ENCODE results near the gene MAP7D3. TPM values are rescaled to one million over a fixed set of nuclear protein-coding genes. Genes with fewer than 3 reads are reported as not detected.

MAP7D3 gene
- polyA plus RNA-seq, 3 donors from 2014 or later: 0.12 to 4.2 (median 2.7) TPM

DNA sequence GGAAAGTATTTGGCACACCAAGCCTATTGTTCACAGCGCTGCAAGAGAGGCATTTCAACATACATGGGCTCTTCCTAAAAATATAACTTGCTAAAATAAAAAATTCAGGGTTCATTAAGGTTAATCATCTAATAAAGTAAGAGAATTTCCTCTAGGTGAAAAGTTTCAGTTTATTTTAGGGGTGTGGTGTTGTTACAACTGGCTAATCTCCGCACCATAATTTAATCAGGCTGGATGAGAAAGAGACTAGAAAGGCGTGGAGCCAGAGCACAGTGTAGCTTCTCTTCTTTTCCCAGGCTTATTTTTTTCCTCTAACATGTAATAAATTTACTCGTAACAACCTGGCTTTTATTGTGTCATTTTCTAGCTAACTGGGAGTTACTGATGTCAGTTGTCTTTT lies 56.0 kb downstream of the MAP7D3 start:
- no peak overlapping the region for H3K27ac Mint-ChIP-seq
- peaks cover 0 to 11% (median 9%) of the 10 kb centered on the region in 3 donors for H3K27me3 Mint-ChIP-seq (ENCODE audit: low read depth in 3 of 3)
- no peaks in the 10 kb centered on the region for H3K36me3 Mint-ChIP-seq

GRCh38 chrX:136194536-136194935 lies 56.7 kb downstream of the MAP7D3 start:
- no peaks in the 10 kb centered on the region for H3K36me3 Mint-ChIP-seq
- peaks cover 0 to 11% (median 10%) of the 10 kb centered on the region in 3 donors for H3K27me3 Mint-ChIP-seq (ENCODE audit: low read depth in 3 of 3)
- peaks cover 22 to 26% of the 10 kb centered on the region in 2 donors for H3K4me1 Mint-ChIP-seq
- DNase-seq: no peak
- H3K9me3 Mint-ChIP-seq: no peaks in the 10 kb centered on the region
- no peak overlapping the region for H3K27ac Mint-ChIP-seq
- no peak overlapping the region for H3K4me3 Mint-ChIP-seq

More for the DNA sequence above, 56.0 kb downstream of the MAP7D3 start:
- DNase-seq: no peak
- Mint-ChIP-seq H3K4me1 (peaks cover 22 to 26% of the 10 kb centered on the region in 2 donors), H3K9me3 (no peaks in the 10 kb centered on the region), H3K4me3 (no peak overlapping the region)

- H3K4me1 Mint-ChIP-seq: peaks cover 22 to 26% of the 10 kb centered on the region in 2 donors
- peak overlapping the region in 1 of 6 donors; percentile 24 for H3K27ac Mint-ChIP-seq
- H3K4me3 Mint-ChIP-seq: peak overlapping the region; percentile 38 to 71 (median 49)
- H3K36me3 Mint-ChIP-seq: no peaks in the 10 kb centered on the region
- no peaks in the 10 kb centered on the region for H3K9me3 Mint-ChIP-seq
- no peak for DNase-seq
- H3K27me3 Mint-ChIP-seq (ENCODE audit: low read depth in 3 of 3): peaks cover 0 to 11% (median 8%) of the 10 kb centered on the region in 3 donors
These were observed 57.4 kb downstream of the MAP7D3 start for GRCh38 chrX:136193771-136194170.

GRCh38 chrX:136192839-136193414 lies 58.3 kb downstream of the MAP7D3 start:
- peak overlapping the region in 1 of 6 donors; percentile 5 for H3K27ac Mint-ChIP-seq
- H3K4me1 Mint-ChIP-seq: peaks cover 22 to 26% of the 10 kb centered on the region in 2 donors
- H3K36me3 Mint-ChIP-seq: no peaks in the 10 kb centered on the region
- H3K9me3 Mint-ChIP-seq: no peaks in the 10 kb centered on the region
- peak overlapping the region; percentile 5 to 71 (median 49) for H3K4me3 Mint-ChIP-seq
- DNase-seq: no peak
- H3K27me3 Mint-ChIP-seq (ENCODE audit: low read depth in 3 of 3): peaks cover 0 to 11% (median 5%) of the 10 kb centered on the region in 3 donors

- H3K36me3 Mint-ChIP-seq: no peaks in the 10 kb centered on the region
- H3K4me3 Mint-ChIP-seq: peak overlapping the region in 4 of 5 donors; percentile 0 to 40 (median 19)
- H3K9me3 Mint-ChIP-seq: no peaks in the 10 kb centered on the region
- DNase-seq: no peak
- peaks cover 22 to 26% of the 10 kb centered on the region in 2 donors for H3K4me1 Mint-ChIP-seq
- peaks cover 0 to 11% (median 9%) of the 10 kb centered on the region in 3 donors for H3K27me3 Mint-ChIP-seq (ENCODE audit: low read depth in 3 of 3)
- H3K27ac Mint-ChIP-seq: peak overlapping the region in 2 of 6 donors; percentile 5
These were observed 59.1 kb downstream of the MAP7D3 start for GRCh38 chrX:136192135-136192534.

DNA sequence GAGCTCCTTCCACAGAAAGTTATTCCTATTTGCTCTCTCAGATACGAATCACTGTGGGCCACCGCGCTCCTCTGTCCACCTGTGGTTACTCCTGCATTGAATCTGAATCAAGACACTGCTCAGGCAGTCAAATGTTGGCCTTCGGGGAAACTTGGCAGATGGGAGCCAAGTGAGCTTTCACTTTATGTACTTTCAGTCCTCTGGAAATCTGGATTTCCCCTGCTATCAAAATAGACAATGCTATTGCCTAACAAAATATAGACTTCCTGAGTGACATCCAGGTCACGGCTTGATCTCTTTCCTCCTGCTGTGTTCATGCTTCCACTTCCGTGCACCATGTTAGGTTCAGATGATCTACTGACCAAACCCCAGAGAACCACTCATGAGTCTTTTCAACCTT lies 60.0 kb downstream of the MAP7D3 start:
- Mint-ChIP-seq H3K36me3 (no peaks in the 10 kb centered on the region), H3K27ac (peak overlapping the region in 1 of 6 donors; percentile 30), H3K27me3 (ENCODE audit: low read depth in 3 of 3) (peaks cover 0 to 10% (median 9%) of the 10 kb centered on the region in 3 donors), H3K9me3 (no peaks in the 10 kb centered on the region), H3K4me3 (no peak overlapping the region), H3K4me1 (peaks cover 22 to 26% of the 10 kb centered on the region in 2 donors)
- DNase-seq: no peak

DNA sequence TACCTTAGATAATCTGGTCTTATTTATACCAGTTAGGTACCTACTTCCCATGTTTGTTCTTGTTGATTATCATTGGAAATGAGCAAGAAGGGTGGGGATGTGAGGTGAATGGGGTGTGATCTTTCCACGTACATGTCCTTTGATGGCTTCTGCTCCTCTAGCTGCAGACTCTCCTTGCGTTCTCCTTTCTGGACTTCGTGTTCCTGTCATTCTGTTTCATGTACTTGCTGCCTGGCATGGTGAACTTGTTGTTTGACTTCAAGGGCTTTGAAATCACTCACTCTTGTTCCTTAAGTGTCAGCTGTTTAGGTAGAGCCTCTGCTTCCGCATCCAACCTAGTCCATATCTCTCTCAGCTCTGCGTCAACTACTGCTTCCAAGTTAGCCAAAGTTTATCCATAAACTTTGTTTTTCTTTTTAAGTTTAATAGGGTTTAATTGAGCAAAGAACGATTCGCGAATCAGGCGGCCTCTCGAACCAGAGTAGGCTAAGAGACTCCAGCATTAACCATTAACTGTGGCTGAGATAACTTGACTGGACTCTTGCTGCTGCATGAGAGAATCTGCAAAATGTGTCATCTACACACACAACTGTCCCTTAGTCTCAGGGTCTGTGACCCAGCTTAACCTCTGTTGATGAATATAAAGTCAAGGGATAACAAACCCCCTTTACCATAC lies 61.0 kb downstream of the MAP7D3 start:
- Mint-ChIP-seq H3K4me1 (peaks cover 22 to 26% of the 10 kb centered on the region in 2 donors), H3K4me3 (no peak overlapping the region), H3K9me3 (no peaks in the 10 kb centered on the region), H3K27ac (no peak overlapping the region), H3K27me3 (ENCODE audit: low read depth in 3 of 3) (peaks cover 0 to 9% (median 8%) of the 10 kb centered on the region in 3 donors), H3K36me3 (no peaks in the 10 kb centered on the region)
- no peak for DNase-seq

GRCh38 chrX:136189222-136189621 lies 62.0 kb downstream of the MAP7D3 start:
- DNase-seq: no peak
- peaks cover 22 to 25% of the 10 kb centered on the region in 2 donors for H3K4me1 Mint-ChIP-seq
- H3K27ac Mint-ChIP-seq: no peak overlapping the region
- peaks cover 0 to 9% (median 6%) of the 10 kb centered on the region in 3 donors for H3K27me3 Mint-ChIP-seq (ENCODE audit: low read depth in 3 of 3)
- no peaks in the 10 kb centered on the region for H3K9me3 Mint-ChIP-seq
- no peaks in the 10 kb centered on the region for H3K36me3 Mint-ChIP-seq
- no peak overlapping the region for H3K4me3 Mint-ChIP-seq

GRCh38 chrX:136186023-136186413 lies 65.2 kb downstream of the MAP7D3 start:
- H3K9me3 Mint-ChIP-seq: no peaks in the 10 kb centered on the region
- no peak overlapping the region for H3K27ac Mint-ChIP-seq
- H3K4me3 Mint-ChIP-seq: no peak overlapping the region
- H3K27me3 Mint-ChIP-seq (ENCODE audit: low read depth in 3 of 3): peaks cover 1 to 6% (median 5%) of the 10 kb centered on the region in 3 donors
- H3K4me1 Mint-ChIP-seq: no peaks in the 10 kb centered on the region
- DNase-seq: no peak
- H3K36me3 Mint-ChIP-seq: no peaks in the 10 kb centered on the region

DNA sequence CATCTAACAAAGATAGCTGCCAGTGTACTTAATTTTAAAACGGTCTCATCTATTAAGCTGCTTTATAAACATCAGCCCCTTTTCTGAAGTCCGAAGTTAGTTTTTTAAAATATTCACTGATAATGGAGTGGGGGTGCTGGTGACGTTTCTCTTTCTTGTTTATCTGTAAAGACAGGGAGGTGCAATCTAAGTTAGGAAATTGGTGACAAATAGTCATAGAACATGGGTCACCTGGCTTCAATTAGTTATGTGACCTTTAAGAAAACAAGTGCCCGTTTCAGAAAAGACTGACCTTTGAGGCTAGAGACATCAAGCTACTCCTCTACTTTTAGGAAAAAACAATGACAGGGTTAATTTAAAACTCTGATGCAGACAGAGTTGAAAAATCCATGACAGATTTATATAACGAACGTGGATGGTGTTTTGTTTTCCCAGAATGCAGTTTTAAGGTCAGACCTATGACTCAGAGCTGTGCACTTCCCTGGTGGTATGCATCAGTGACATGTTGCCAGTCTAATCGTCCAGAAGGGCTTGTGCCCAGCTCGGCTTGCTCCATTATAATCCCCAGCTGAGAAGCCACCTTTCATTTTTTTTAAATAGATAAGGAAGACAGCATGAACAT lies 65.7 kb downstream of the MAP7D3 start:
- H3K27ac Mint-ChIP-seq: no peak overlapping the region
- H3K4me3 Mint-ChIP-seq: no peak overlapping the region
- H3K27me3 Mint-ChIP-seq (ENCODE audit: low read depth in 3 of 3): peaks cover 1 to 6% (median 5%) of the 10 kb centered on the region in 3 donors
- no peaks in the 10 kb centered on the region for H3K4me1 Mint-ChIP-seq
- H3K36me3 Mint-ChIP-seq: no peaks in the 10 kb centered on the region
- no peak for DNase-seq
- no peaks in the 10 kb centered on the region for H3K9me3 Mint-ChIP-seq

DNA sequence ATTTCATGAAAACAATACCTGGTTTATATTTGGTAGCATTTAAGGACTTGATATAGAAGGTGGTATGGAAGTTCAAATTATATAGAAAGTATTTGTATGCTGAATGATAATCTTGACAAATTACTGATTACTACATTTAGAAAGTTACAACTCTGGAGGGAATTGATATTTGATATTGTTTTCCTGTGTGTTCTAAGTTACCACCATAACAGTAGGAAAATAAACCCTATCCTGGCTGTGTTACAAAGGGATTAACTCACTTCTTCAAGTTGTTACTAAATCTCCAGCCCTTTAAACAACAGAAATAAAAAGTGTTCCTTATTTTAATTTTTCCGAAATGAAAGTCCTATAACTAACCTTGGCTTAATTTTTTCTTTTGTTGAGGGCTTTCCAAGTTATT lies 67.3 kb downstream of the MAP7D3 start:
- Mint-ChIP-seq H3K9me3 (no peaks in the 10 kb centered on the region), H3K4me3 (no peak overlapping the region), H3K36me3 (no peaks in the 10 kb centered on the region), H3K27me3 (ENCODE audit: low read depth in 3 of 3) (peaks cover 1 to 7% (median 6%) of the 10 kb centered on the region in 3 donors), H3K27ac (no peak overlapping the region), H3K4me1 (no peaks in the 10 kb centered on the region)
- DNase-seq: no peak

- no peak for DNase-seq
- Mint-ChIP-seq H3K4me3 (no peak overlapping the region), H3K4me1 (no peaks in the 10 kb centered on the region), H3K27ac (no peak overlapping the region), H3K36me3 (no peaks in the 10 kb centered on the region), H3K27me3 (ENCODE audit: low read depth in 3 of 3) (peaks cover 1 to 7% (median 6%) of the 10 kb centered on the region in 3 donors), H3K9me3 (no peaks in the 10 kb centered on the region)
These were observed 68.0 kb downstream of the MAP7D3 start for GRCh38 chrX:136183172-136183571.

DNA sequence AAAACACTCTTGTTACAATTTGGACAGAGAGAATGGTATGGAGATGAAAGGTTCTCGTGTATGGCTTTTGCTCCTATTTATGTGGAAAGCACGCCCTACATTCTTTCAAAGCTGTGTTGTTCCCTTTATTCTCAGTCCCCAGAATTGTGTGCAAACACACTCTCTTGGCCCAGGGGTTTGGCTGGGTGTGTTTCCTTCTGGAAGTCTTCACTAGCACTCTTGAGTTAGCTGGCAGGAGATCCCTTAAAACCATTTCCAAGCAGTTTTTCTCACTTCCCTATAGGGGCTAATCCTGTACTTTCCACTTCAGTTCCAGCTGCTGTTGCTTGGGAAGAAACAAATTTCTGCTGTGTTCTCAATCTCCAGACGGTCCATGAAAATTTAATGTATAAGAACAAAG lies 68.8 kb downstream of the MAP7D3 start:
- Mint-ChIP-seq H3K27ac (no peak overlapping the region), H3K27me3 (ENCODE audit: low read depth in 3 of 3) (peaks cover 1 to 7% (median 4%) of the 10 kb centered on the region in 3 donors), H3K4me3 (no peak overlapping the region), H3K9me3 (no peaks in the 10 kb centered on the region), H3K4me1 (no peaks in the 10 kb centered on the region), H3K36me3 (no peaks in the 10 kb centered on the region)
- no peak for DNase-seq

GRCh38 chrX:136179133-136179532 lies 72.1 kb downstream of the MAP7D3 start:
- H3K36me3 Mint-ChIP-seq: no peaks in the 10 kb centered on the region
- H3K4me3 Mint-ChIP-seq: no peak overlapping the region
- H3K9me3 Mint-ChIP-seq: no peaks in the 10 kb centered on the region
- H3K27me3 Mint-ChIP-seq (ENCODE audit: low read depth in 3 of 3): peaks cover 1 to 7% (median 7%) of the 10 kb centered on the region in 3 donors
- DNase-seq: no peak
- no peaks in the 10 kb centered on the region for H3K4me1 Mint-ChIP-seq
- no peak overlapping the region for H3K27ac Mint-ChIP-seq
